GM19372 (cell line): Measurements from ENCODE around the gene RASA3.
A peak's percentile ranks its signal among the peaks of the same experiment; 100 is the strongest.
"Not testable (repeated sequence)": the region's sequence is repeated elsewhere in the genome, so short reads cannot be mapped to it uniquely, and the experiment has no call there.

Source experiments
- ATAC-seq: cut with Tn5 transposase; IDR thresholded peaks from one replicate; pipeline ENCODE4 v1.9.1; 2021; ENCODE audit warnings: mild to moderate bottlenecking, low read depth, moderate library complexity; ENCODE audit not compliant: unreplicated experiment

RASA3 gene

DNA sequence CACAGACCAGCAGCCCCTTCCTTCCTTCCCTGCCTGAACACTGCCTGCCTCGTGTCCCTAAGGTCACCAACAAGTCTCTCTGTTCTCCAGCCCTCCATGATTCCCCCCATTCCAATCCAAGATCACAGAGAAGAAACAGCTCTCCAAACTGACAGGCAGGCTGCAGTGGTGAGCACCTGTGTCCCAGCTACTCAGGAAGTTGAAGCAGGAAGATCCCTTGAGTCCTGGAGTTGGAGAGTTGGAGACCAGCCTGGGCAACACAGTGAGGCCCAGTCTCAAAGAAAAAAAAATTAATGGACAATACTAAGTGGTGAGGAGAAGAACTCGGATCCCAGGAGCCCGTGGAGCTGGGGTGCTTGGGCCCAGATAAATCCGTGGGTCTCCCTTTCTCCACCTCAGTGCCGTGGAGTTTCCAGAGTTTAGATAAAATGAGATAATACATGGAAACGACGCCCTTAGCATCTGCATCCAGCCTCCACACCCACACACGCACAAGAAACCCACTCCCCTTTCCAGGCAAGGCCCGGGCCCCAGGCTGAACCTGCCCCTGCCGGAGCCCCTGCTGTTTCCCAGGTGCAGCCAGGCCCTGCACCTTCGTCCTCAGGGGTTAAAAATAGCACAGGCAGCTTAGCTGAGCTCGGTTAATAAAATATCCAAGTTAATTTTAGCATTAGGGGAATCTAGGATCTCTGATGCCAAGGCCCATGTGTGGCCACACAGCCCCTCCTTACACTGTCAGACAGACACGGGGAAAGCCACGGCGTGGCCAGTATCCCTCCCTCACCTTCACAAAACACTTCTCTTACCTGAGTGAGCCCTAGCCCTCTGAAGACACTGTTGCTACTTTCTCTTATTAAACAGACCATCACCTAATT, 4.7 kb downstream of the RASA3 start:
- no peak for ATAC-seq

GRCh38 chr13:114126789-114127472, 5.5 kb downstream of the RASA3 start:
- ATAC-seq, result no peak

- ATAC-seq, result not testable (repeated sequence)
Measured at GRCh38 chr13:114126086-114126485, 6.3 kb downstream of the RASA3 start.

GRCh38 chr13:114125589-114125988, 6.8 kb downstream of the RASA3 start:
- ATAC-seq, result no peak

DNA sequence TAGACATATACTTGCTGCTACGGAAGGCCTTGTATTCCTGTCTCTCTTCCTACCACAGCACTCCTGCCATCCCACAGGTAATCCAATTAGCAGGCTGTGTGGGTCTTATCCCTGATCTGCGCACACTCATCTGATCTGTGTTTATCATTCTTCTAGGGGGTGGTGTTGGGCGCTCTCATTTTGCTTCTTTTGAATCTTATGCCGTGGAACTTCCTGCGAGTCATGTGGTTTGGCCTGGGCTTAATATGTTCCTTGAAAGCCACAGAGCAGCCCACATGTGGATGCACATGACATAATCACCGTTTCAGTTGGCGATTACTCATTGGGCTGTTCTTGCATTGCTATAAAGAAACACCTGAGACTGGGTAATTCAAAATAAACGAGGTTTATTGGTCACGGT, 7.5 kb downstream of the RASA3 start:
- no peak for ATAC-seq

- ATAC-seq, result no peak
Measured at GRCh38 chr13:114124431-114124830, 8.0 kb downstream of the RASA3 start.

DNA sequence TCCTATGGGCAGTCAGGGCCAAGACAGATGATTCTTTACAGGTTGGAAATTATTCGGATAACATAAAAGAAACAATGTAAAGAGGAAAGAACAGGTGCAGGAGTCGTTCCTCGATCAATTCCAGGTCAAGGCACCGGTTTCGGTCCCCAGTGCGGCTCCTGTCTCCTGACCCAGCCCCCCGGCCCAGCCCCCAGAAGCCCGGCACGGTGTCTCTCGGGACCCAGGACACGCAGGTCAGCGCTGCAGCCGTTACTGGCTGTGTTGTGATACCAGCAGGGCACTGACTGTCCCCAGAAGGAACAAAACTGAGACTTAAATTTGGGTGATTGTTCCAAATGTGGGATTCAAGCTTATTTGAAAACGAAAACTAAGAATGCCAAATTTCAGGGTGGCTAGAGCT, 8.5 kb downstream of the RASA3 start:
- no peak for ATAC-seq

DNA sequence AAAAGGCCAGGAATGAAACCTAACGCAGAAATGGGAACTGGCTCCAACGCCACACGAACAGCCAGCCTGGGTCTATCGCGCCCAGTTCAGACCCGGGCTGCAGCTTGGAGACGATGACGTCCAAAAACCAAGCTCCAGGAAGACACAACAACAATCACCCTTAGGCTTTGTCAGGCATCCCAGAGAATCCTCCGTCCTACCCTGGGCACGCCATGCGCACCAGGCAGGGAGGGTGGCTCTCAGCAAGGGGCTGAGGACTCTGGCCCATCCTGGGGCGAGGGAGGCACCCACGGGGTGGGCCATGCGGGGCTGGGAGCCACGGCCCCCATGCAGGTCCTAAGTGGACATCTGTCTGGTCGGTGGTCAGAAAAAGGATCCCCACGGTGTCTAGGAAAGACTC, 9.0 kb downstream of the RASA3 start:
- ATAC-seq, result no peak

- no peak for ATAC-seq
Measured at GRCh38 chr13:114122591-114123211, 9.7 kb downstream of the RASA3 start.

DNA sequence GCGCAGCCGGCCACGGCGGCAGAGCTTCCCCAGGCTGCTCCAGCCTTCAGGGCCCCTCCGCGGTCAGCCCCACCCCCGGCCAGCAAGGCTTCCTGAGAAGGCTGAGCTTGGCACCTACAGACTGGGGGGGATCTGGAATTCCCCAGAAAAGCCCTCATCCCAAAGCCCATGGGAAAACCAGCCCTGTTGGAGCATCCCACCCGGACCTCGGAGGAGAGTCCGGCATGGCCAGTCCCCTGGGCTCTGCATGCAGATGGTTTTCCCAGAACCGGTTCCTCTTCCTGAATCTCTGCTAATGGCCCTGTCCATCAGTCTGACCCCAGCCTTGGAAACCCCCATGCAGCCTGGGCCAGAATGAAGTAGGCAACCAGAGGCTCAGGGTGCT, 10.3 kb downstream of the RASA3 start:
- ATAC-seq, result no peak

- no peak for ATAC-seq
Measured at GRCh38 chr13:114121496-114122126, 10.8 kb downstream of the RASA3 start.

DNA sequence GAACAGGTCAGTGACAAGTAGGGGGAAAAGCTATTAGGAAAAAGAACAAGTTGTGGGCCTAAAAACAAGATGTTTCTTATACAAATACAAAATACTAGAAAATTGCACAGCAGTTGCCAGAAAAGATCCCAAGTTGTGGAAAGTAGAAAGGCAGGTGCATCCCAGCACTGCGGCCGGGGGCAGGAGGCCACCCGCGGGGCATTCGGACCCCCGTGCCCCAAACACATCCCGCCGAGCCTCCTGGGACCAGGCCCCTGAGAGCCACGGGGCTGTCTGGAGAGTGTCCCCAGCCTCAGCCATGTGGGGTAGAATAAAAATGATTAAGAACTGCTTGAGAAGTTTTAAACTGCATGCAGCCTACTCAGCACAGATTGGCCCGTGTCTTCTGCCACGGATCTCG, 11.4 kb downstream of the RASA3 start:
- ATAC-seq, result no peak

- ATAC-seq, result no peak
Measured at GRCh38 chr13:114120591-114121011, 11.8 kb downstream of the RASA3 start.

DNA sequence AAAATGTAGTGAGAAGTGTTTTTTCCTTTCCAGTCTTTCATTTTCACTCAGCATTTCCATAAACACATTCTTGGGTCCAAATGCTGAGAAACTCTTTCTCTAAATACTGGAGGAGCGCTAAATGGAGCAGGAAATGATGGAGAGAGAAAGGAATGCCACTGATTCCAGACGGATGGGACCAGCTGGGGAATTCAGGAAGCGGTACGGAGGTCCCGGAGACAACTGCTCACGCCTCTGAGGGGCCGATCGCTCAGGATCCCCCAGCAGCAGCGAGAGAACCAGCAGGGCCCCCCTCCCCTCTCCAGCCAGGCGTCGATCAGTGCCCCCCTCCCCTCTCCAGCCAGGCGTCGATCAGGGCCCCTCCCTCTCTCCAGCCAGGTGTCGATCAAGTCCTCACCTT, 13.2 kb downstream of the RASA3 start:
- ATAC-seq, result no peak

GRCh38 chr13:114118511-114119123, 13.8 kb downstream of the RASA3 start:
- no peak for ATAC-seq

GRCh38 chr13:114118086-114118485, 14.3 kb downstream of the RASA3 start:
- ATAC-seq, result no peak

GRCh38 chr13:114117341-114117874, 15.0 kb downstream of the RASA3 start:
- ATAC-seq, result not testable (repeated sequence)

DNA sequence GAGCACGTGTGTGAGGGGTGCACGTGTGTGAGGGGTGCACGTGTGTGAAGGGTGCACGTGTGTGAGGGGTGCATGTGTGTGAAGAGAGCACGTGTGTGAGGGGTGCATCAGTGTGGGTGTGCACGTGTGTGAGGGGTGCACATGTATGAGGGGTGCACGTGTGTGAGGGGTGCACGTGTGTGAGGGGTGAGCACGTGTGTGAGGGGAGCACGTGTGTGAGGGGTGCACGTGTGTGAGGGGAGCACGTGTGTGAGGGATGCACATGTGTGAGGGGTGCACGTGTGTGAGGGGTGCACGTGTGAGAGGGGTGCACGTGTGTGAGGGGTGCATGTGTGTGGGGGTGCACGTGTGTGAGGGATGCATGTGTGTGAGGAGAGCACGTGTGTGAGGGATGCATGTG, 15.7 kb downstream of the RASA3 start:
- ATAC-seq, result no peak

DNA sequence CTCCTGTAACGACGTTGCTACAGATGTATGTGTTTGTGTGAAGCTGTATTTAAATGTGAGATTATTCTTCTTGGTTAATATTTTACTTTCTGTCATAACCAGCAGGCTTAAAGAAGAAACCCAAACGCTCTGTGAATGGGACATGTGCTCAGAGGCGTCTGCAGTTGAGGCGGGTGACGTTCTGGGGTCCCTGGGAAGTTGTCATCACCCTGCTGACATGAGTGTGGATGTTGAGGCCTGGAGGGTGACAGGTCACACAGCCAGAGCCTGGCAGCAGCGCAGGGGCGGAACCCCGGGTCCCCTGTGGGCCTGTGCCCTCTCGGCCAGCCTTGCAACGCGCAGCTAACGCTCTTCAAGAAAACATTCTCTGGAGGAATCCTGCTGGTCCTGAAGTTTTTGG, 16.6 kb downstream of the RASA3 start:
- ATAC-seq, result no peak

DNA sequence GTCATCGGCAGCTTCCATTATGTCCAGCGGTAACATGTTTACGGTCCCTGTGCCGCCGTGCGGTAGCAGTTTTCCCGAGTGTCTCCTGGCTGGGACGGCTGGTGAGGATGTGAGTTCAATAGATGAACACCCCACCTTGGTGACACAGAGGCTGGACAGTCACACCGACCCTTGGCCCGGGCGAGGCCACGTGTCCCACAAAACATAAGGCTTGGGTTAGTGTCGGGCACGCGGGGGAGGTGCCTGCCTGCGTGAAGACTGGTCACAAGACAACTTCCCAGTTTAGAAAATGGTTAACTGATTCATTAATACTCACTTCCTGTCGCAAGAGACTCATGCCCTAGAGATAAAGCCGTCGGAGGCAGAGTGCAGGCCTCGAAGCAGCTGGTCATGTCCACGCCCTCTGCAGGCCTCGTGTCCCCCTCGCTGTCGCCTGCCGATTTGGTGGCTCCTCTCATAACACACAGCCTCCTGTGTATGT, 17.2 kb downstream of the RASA3 start:
- peak; percentile 73 for ATAC-seq
